HCT116 (cell line): ENCODE results near the gene DCAF11. TPM values are rescaled to one million over a fixed set of nuclear protein-coding genes. Genes with fewer than 3 reads are reported as not detected.

Experiments
- ATAC-seq: fragments of 200-7000 bp; cut with Tn5 transposase; 2 replicates; pipeline ENCODE4 v1.9.1; 2020; ENCODE audit warnings: mild to moderate bottlenecking, moderate library complexity
- BruUV-seq: library from RNA; stranded (reverse); fragments of 400-500 nt; replicated peaks from 2 replicates; lab custom pipeline; 2021; lab: Mats Ljungman, UMichigan
- CTCF ChIA-PET: fragments of 300-600 bp; sonication (Branson Sonifier 250); formaldehyde crosslinking; loops from one replicate; lab custom pipeline; 2021; ENCODE audit warnings: antibody characterized with exemption; lab: Charles Lee
- POLR2A ChIA-PET: fragments of 300-600, 350-600 bp; sonication (Branson Sonifier 250); formaldehyde crosslinking; loops from one replicate; lab custom pipeline; 2021; ENCODE audit warnings: antibody characterized with exemption; lab: Charles Lee
- RAD21 ChIA-PET, 2 experiments: fragments of 300-600 bp; sonication (Branson Sonifier 250); formaldehyde crosslinking; loops; one replicate each; lab custom pipeline; 2023; ENCODE audit warnings: low total read pairs in 2 of 2; ENCODE audit not compliant: uncharacterized antibody in 2 of 2, unreplicated experiment in 2 of 2, low non-redundant PET in 1 of 2; lab: Charles Lee
- DNase-seq: peaks from one replicate; pipeline ENCODE4 v3.0.0-alpha.2; 2010; ENCODE audit warnings: low read depth, low spot score
- H2AFZ ChIP-seq: fragments of 200-600 bp; shearing (Covaris generic), sonication (generic); 2 replicates; pipeline ENCODE4 v1.6.1; 2017; ENCODE audit warnings: low read depth, mixed run types, mixed read lengths, antibody characterized with exemption, low read length; ENCODE audit not compliant: poor library complexity, severe bottlenecking
- H3K27ac ChIP-seq: 2 replicates; pipeline ENCODE4 v1.5.1; 2012; ENCODE audit warnings: low read depth, low read length
- H3K27me3 ChIP-seq: fragments of 200-600 bp; sonication (generic); 2 replicates; pipeline ENCODE4 v1.6.1; 2016; ENCODE audit warnings: mixed run types, low read length, mixed read lengths; ENCODE audit not compliant: insufficient read depth
- H3K36me3 ChIP-seq, 2 experiments: fragments of 200-500 bp in 1 of 2; fragments of 200-600 bp in 1 of 2; sonication (Bioruptor generic) in 1 of 2; sonication (generic) in 1 of 2; 2 replicates each; pipeline versions ENCODE4 v1.5.1 to v1.6.1; 2014 to 2016; ENCODE audit warnings: low read length in 2 of 2, inconsistent platforms in 1 of 2, mixed read lengths in 1 of 2, mixed run types in 1 of 2; ENCODE audit not compliant: insufficient read depth in 2 of 2, control insufficient read depth in 1 of 2
- H3K4me1 ChIP-seq, 2 experiments: fragments of 200-600 bp in 1 of 2; sonication (generic) in 1 of 2; 2 replicates each; pipeline versions ENCODE4 v1.5.1 to v1.6.1; 2012 to 2017; ENCODE audit warnings: low read length in 2 of 2, inconsistent platforms in 1 of 2, mild to moderate bottlenecking in 1 of 2, mixed read lengths in 1 of 2, mixed run types in 1 of 2, moderate library complexity in 1 of 2; ENCODE audit not compliant: insufficient read depth in 2 of 2, control insufficient read depth in 1 of 2
- H3K4me2 ChIP-seq: fragments of 200-600 bp; sonication (generic); 2 replicates; pipeline ENCODE4 v1.6.1; 2017; ENCODE audit warnings: mixed run types, low read length, mixed read lengths
- H3K4me3 ChIP-seq, 2 experiments: fragments of 200-600 bp in 1 of 2; sonication (generic) in 1 of 2; replicated peaks in 1 of 2; 2 replicates each; pipeline ENCODE4 v1.5.1; 2011 to 2016; ENCODE audit warnings: low read length in 2 of 2, control low read depth in 1 of 2, low read depth in 1 of 2, mild to moderate bottlenecking in 1 of 2, mixed read lengths in 1 of 2, mixed run types in 1 of 2
- H3K79me2 ChIP-seq: fragments of 200-600 bp; sonication (generic); 2 replicates; pipeline ENCODE4 v1.6.1; 2017; ENCODE audit warnings: mild to moderate bottlenecking, mixed run types, low read length, moderate library complexity, mixed read lengths; ENCODE audit not compliant: insufficient read depth
- H3K9ac ChIP-seq: fragments of 200-600 bp; sonication (generic); 2 replicates; pipeline ENCODE4 v1.6.1; 2016; ENCODE audit warnings: low read length, mixed read lengths
- H3K9me2 ChIP-seq: fragments of 200-600 bp; sonication (generic), shearing (Covaris generic); 2 replicates; pipeline ENCODE4 v1.6.1; 2017; ENCODE audit warnings: mixed run types, mild to moderate bottlenecking, moderate library complexity; ENCODE audit not compliant: insufficient read depth
- H3K9me3 ChIP-seq, 2 experiments: fragments of 200-500 bp in 1 of 2; fragments of 200-600 bp in 1 of 2; sonication (Bioruptor generic) in 1 of 2; sonication (generic) in 1 of 2; 2 replicates each; pipeline ENCODE4 v1.6.1; 2014 to 2017; ENCODE audit warnings: low read length in 2 of 2, mixed read lengths in 2 of 2, inconsistent platforms in 1 of 2, low read depth in 1 of 2, mild to moderate bottlenecking in 1 of 2, mixed run types in 1 of 2, moderate library complexity in 1 of 2; ENCODE audit not compliant: control insufficient read depth in 1 of 2, insufficient read depth in 1 of 2
- H4K20me1 ChIP-seq: fragments of 200-600 bp; sonication (generic), shearing (Covaris generic); 2 replicates; pipeline ENCODE4 v1.6.1; 2017; ENCODE audit warnings: mixed run types, mild to moderate bottlenecking, moderate library complexity; ENCODE audit not compliant: insufficient read depth
- ATF3 ChIP-seq: IDR thresholded peaks from 2 replicates; pipeline ENCODE4 v1.6.1; 2012
- CBX3 ChIP-seq: IDR thresholded peaks from 2 replicates; pipeline ENCODE4 v1.6.1; 2012; ENCODE audit warnings: low read depth
- CEBPB ChIP-seq: IDR thresholded peaks from 2 replicates; pipeline ENCODE4 v1.6.1; 2012; ENCODE audit warnings: low read depth
- CTCF ChIP-seq, 3 experiments: fragments of 200-600 bp in 1 of 3; sonication (generic) in 1 of 3; IDR thresholded peaks in 2 of 3; conservative IDR thresholded peaks in 1 of 3; 2 replicates each; pipeline ENCODE4 v1.5.1; 2012 to 2017; ENCODE audit warnings: low read depth in 2 of 3, low read length in 2 of 3, antibody characterized with exemption in 1 of 3, borderline replicate concordance in 1 of 3, control low read depth in 1 of 3, mild to moderate bottlenecking in 1 of 3, mixed read lengths in 1 of 3, mixed run types in 1 of 3, moderate library complexity in 1 of 3; ENCODE audit not compliant: insufficient read depth in 1 of 3
- EZH2 ChIP-seq: fragments of 200-600 bp; sonication (generic); IDR thresholded peaks from 2 replicates; pipeline ENCODE4 v1.6.1; 2017; ENCODE audit warnings: antibody characterized with exemption, mixed run types
- FOSL1 ChIP-seq: IDR thresholded peaks from 2 replicates; pipeline ENCODE4 v1.6.1; 2012; ENCODE audit warnings: low read depth
- JUND ChIP-seq: IDR thresholded peaks from 2 replicates; pipeline ENCODE4 v1.6.1; 2012
- MAX ChIP-seq: IDR thresholded peaks from 2 replicates; pipeline ENCODE4 v1.6.1; 2012
- POLR2A ChIP-seq: IDR thresholded peaks from 2 replicates; pipeline ENCODE4 v1.7.0; 2011; ENCODE audit warnings: borderline replicate concordance; ENCODE audit not compliant: insufficient read depth, insufficient read length; ENCODE audit errors: extremely low read depth
- POLR2AphosphoS5 ChIP-seq: IDR thresholded peaks from 2 replicates; pipeline ENCODE4 v1.6.1; 2011; ENCODE audit warnings: mild to moderate bottlenecking, low read depth, low read length, moderate library complexity
- RAD21 ChIP-seq: IDR thresholded peaks from 2 replicates; pipeline ENCODE4 v1.6.1; 2012; ENCODE audit warnings: low read depth, mild to moderate bottlenecking
- SIN3A ChIP-seq: IDR thresholded peaks from 2 replicates; pipeline ENCODE4 v1.6.1; 2012; ENCODE audit warnings: low read depth
- SP1 ChIP-seq: IDR thresholded peaks from 2 replicates; pipeline ENCODE4 v1.6.1; 2012; ENCODE audit warnings: low read depth
- SRF ChIP-seq: IDR thresholded peaks from 2 replicates; pipeline ENCODE4 v1.6.1; 2012; ENCODE audit warnings: low read depth
- TCF7L2 ChIP-seq: IDR thresholded peaks from 2 replicates; pipeline ENCODE4 v1.7.0; 2011; ENCODE audit warnings: borderline replicate concordance, inconsistent platforms; ENCODE audit not compliant: insufficient read depth, insufficient read length; ENCODE audit errors: extremely low read depth
- YY1 ChIP-seq: IDR thresholded peaks from 2 replicates; pipeline ENCODE4 v1.6.1; 2011; ENCODE audit warnings: low read length, low read depth, moderate library complexity, mild to moderate bottlenecking; ENCODE audit not compliant: insufficient replicate concordance; ENCODE audit errors: extremely low read depth
- ZFX ChIP-seq: fragments of 450-650 bp; IDR thresholded peaks from 2 replicates; pipeline ENCODE4 v1.6.1; 2017
- ZNF274 ChIP-seq: fragments of 200-500 bp; sonication (Bioruptor generic); IDR thresholded peaks from 2 replicates; pipeline ENCODE4 v1.6.1; 2014; ENCODE audit warnings: mild to moderate bottlenecking, low read depth, low read length, inconsistent platforms
- intact Hi-C: fragments of 100-400 bp; cut with micrococcal nuclease; formaldehyde crosslinking; loops from 2 replicates; pipeline ENCODE4 v1.10.0; 2022
- total RNA-seq: library from RNA; stranded (reverse); gene quantifications from one replicate; pipeline ENCODE4 v1.2.1, GENCODE V29; 2021; ENCODE audit not compliant: unreplicated experiment
- TF ChIP-seq, protein P1 (sequence below): IDR thresholded peaks from 2 replicates; pipeline ENCODE4 v1.6.1; 2011; ENCODE audit warnings: mild to moderate bottlenecking, low read length, moderate library complexity; ENCODE audit not compliant: insufficient replicate concordance; ENCODE audit errors: extremely low read depth
- TF ChIP-seq, protein P2 (sequence below): IDR thresholded peaks from 2 replicates; pipeline ENCODE4 v1.6.1; 2012; ENCODE audit warnings: low read depth

Gene DCAF11
- total RNA-seq, 1 experiment from 2014 or later = 47.5 TPM

DNA sequence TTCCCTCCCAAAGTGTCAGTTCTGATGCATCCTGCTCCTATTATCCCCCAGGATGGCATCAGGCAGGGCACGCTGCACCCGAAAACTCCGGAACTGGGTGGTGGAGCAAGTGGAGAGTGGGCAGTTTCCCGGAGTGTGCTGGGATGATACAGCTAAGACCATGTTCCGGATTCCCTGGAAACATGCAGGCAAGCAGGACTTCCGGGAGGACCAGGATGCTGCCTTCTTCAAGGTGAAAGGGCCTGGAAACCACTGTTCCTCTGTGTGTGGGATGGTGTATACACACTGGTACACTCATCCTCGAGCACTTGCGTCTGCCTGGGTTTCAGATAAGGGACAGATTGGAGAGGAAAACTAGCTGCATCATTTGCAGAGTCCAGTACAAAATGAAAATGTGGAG, 47.5 kb downstream of the DCAF11 start:
- intact Hi-C loops = no loop called here
- Histone ChIP-seq H3K79me2 (no peaks in the 10 kb centered on the region), H3K36me3 (peaks cover 14 to 31% of the 10 kb centered on the region in 2 experiments; a peak in 3 of 4 replicates), H3K9ac (peak overlapping the region; percentile 61), H3K4me3 (peak overlapping the region; percentile 58 to 60; a peak in 3 of 4 replicates), H3K9me3 (no peaks in the 10 kb centered on the region), H3K4me1 (peaks cover 15 to 21% of the 10 kb centered on the region in 2 experiments), H3K27me3 (no peaks in the 10 kb centered on the region), H3K9me2 (no peaks in the 10 kb centered on the region), H4K20me1 (no peaks in the 10 kb centered on the region), H3K4me2 (peak overlapping the region; percentile 87), H2AFZ (no peak overlapping the region), H3K27ac (peak overlapping the region; percentile 84)
- RAD21 ChIA-PET = no interaction called here
- TF ChIP-seq FOSL1 = no peak
- no peak for TF ChIP-seq POLR2AphosphoS5
- no peak for TF ChIP-seq JUND
- TF ChIP-seq, protein P1, sequence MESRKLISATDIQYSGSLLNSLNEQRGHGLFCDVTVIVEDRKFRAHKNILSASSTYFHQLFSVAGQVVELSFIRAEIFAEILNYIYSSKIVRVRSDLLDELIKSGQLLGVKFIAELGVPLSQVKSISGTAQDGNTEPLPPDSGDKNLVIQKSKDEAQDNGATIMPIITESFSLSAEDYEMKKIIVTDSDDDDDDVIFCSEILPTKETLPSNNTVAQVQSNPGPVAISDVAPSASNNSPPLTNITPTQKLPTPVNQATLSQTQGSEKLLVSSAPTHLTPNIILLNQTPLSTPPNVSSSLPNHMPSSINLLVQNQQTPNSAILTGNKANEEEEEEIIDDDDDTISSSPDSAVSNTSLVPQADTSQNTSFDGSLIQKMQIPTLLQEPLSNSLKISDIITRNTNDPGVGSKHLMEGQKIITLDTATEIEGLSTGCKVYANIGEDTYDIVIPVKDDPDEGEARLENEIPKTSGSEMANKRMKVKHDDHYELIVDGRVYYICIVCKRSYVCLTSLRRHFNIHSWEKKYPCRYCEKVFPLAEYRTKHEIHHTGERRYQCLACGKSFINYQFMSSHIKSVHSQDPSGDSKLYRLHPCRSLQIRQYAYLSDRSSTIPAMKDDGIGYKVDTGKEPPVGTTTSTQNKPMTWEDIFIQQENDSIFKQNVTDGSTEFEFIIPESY = no peak
- no peak for TF ChIP-seq CBX3
- TF ChIP-seq SP1 = no peak
- no peak for TF ChIP-seq ATF3
- TF ChIP-seq CEBPB = no peak
- no peak for TF ChIP-seq ZFX
- TF ChIP-seq YY1 = no peak
- no peak for TF ChIP-seq TCF7L2
- TF ChIP-seq ZNF274 = no peak
- TF ChIP-seq RAD21 = no peak
- TF ChIP-seq, protein P2, sequence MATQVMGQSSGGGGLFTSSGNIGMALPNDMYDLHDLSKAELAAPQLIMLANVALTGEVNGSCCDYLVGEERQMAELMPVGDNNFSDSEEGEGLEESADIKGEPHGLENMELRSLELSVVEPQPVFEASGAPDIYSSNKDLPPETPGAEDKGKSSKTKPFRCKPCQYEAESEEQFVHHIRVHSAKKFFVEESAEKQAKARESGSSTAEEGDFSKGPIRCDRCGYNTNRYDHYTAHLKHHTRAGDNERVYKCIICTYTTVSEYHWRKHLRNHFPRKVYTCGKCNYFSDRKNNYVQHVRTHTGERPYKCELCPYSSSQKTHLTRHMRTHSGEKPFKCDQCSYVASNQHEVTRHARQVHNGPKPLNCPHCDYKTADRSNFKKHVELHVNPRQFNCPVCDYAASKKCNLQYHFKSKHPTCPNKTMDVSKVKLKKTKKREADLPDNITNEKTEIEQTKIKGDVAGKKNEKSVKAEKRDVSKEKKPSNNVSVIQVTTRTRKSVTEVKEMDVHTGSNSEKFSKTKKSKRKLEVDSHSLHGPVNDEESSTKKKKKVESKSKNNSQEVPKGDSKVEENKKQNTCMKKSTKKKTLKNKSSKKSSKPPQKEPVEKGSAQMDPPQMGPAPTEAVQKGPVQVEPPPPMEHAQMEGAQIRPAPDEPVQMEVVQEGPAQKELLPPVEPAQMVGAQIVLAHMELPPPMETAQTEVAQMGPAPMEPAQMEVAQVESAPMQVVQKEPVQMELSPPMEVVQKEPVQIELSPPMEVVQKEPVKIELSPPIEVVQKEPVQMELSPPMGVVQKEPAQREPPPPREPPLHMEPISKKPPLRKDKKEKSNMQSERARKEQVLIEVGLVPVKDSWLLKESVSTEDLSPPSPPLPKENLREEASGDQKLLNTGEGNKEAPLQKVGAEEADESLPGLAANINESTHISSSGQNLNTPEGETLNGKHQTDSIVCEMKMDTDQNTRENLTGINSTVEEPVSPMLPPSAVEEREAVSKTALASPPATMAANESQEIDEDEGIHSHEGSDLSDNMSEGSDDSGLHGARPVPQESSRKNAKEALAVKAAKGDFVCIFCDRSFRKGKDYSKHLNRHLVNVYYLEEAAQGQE = no peak
- TF ChIP-seq CTCF (IDR thresholded peaks at IDR 0.05 in 2 of 3, conservative IDR thresholded peaks at IDR 0.05 in 1 of 3; ENCODE audit: borderline replicate concordance in 1 of 3, insufficient read depth in 1 of 3, low read depth in 2 of 3, low read length in 2 of 3) = no peak
- TF ChIP-seq EZH2 = no peak
- no peak for TF ChIP-seq SIN3A
- no peak for TF ChIP-seq MAX
- no peak for TF ChIP-seq SRF
- TF ChIP-seq POLR2A = no peak
- no peak for ATAC-seq
- BruUV-seq = TSS peak; percentile 33
- CTCF ChIA-PET = interaction anchor here (1.0 to 3.2 kb wide), 6 partner anchors 25 to 104 kb away, joined by 4 to 20 read pairs (median 8); partner anchors contain the start of genes IPO4 and PCK2
- POLR2A ChIA-PET = interaction anchor here (1.0 to 3.1 kb wide), 4 partner anchors 15 to 51 kb away, joined by 3 to 18 read pairs (median 4); partner anchors contain the start of genes CHMP4A, PSME1, PSME2 and RNF31
- DNase-seq = no peak
